NCI-H187 treated with DMSO at 0.1 percent for 48 hours (cell line): ENCODE data around the gene MPP3.
"Not testable (repeated sequence)": the region's sequence is repeated elsewhere in the genome, so short reads cannot be mapped to it uniquely, and the experiment has no call there.

Source experiments
- DNase-seq: peaks from one replicate; lab custom pipeline; 2025; lab: John Stamatoyannopoulos, UW

The MPP3 gene

DNA sequence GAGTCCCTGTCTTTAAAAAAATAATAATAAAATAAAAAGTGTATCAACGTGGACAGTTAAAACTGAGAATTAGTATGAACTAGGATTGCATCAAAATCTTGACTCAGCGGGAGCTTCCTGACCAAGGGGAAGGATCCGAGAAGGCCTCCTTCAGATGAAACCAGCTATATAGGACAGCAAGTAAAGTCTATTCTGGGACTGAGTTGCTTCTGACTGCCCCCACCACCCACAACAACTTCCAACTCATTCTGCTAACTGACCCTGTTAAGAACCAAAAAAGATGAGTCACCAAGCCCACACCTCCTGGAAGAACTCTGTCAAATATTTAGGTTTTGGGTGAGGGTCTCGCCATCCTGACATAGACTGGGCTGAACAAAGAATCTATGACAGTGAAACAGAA, 24.9 kb downstream of the MPP3 start:
- DNase-seq = no peak

DNA sequence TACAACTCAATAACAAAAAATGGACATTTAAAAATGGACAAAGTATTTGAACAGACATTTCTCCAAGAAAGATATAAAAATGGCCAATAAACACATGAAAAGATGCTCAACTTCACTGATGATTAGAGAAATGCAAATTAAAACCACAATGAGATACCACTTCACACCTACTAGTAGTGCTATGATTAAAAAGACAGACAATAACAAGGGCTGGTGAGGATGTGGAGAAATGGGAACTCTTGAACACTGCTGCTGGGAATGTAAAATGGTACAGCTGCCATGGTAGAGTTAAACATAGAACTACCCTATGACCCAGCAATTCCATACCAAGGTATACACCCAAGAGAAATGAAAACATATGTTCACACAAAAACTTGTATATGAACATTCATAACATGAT, 27.8 kb downstream of the MPP3 start:
- no peak for DNase-seq

DNA sequence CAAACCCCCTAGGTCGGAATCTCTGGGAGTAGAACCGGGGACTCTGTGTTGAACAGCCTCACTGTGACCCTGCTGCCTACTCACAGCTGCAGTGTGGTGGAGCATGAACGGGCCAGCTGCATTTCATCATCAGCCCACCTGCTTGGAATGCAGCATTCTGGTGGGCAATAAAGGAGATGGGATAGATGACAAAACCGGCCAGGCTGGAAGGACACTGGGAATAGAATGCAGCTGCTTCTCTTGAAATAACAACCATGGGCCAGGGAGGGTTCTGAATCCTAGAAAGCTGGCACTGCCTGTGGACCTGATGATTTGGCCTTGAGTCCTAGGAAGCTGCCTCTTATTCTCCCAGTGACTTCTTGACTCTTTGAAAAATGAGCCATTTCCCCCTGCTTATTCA, 29.2 kb downstream of the MPP3 start:
- no peak for DNase-seq

DNA sequence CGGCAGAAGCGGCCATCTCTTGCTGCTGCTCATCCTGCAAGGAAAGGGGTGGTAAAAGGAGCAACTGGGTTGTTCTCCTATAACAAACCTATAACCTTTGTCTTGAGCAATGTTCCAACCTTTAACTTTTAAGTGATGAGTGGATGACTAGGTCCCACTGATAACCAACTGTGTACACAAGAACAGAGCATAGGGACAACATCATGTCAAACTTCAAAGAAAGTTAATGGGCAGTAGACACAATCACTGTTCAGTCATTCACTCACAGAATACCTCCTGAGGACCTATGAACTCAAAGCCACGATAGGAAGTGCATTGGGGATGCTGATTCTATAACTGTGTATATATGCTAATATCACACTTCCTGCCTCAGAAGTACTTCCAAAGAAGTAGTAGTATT, 31.1 kb downstream of the MPP3 start:
- DNase-seq = no peak

GRCh38 chr17:43800736-43801135, 32.2 kb downstream of the MPP3 start:
- DNase-seq = no peak

GRCh38 chr17:43799047-43799446, 33.9 kb downstream of the MPP3 start:
- DNase-seq = no peak

GRCh38 chr17:43798024-43798423, 34.9 kb downstream of the MPP3 start:
- DNase-seq = not testable (repeated sequence)

GRCh38 chr17:43792668-43793067, 40.3 kb downstream of the MPP3 start:
- not testable (repeated sequence) for DNase-seq

- DNase-seq = peak; percentile 40
Measured at GRCh38 chr17:43791589-43791988, 41.4 kb downstream of the MPP3 start.

- DNase-seq = no peak
Measured at GRCh38 chr17:43790311-43790940, 42.5 kb downstream of the MPP3 start.

DNA sequence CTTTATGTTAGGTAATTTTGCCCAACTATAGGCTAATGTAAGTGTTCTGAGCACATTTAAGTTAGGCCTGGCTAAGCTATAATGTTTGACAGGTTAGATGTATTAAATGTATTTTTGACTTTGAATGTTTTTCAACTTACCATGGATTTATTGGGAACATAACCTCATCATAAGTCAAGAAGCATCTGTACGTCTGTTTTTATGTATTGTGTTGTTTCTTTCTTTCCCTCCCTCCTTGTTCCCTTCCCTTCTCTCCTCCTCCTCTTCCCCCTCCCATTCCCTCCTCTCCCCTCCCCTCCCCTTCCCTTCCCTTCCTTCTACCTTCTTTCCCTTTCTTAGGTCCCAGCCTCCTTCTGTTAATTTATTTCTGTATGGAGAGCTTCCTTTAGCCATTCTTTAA, 43.5 kb downstream of the MPP3 start:
- DNase-seq = no peak

GRCh38 chr17:43788540-43788939, 44.4 kb downstream of the MPP3 start:
- no peak for DNase-seq

- no peak for DNase-seq
Measured at GRCh38 chr17:43787728-43788127, 45.2 kb downstream of the MPP3 start.

DNA sequence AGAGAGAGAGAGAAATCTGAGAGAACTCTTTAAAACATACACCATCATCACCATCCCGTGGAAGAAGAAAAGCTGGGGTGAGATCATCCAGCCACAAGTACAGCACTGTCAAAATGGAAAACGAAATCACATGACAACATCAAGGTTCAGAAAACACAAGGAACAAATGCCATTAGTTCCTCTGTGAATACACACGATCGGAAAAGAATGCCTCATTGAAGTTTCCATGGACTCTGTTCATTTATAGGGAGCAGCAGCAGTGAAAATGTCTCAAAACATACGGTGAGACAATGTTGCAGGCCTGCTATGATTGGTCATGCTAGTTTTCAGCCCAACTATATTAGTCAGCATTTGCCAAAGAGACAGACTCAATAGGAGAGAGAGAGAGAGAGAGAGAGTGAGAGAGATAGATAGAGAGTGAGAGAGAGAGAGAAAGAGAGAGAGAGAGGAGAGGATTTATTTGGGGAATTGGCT, 48.3 kb downstream of the MPP3 start:
- DNase-seq = no peak

- DNase-seq = no peak
Measured at GRCh38 chr17:43784068-43784467, 48.9 kb downstream of the MPP3 start.

DNA sequence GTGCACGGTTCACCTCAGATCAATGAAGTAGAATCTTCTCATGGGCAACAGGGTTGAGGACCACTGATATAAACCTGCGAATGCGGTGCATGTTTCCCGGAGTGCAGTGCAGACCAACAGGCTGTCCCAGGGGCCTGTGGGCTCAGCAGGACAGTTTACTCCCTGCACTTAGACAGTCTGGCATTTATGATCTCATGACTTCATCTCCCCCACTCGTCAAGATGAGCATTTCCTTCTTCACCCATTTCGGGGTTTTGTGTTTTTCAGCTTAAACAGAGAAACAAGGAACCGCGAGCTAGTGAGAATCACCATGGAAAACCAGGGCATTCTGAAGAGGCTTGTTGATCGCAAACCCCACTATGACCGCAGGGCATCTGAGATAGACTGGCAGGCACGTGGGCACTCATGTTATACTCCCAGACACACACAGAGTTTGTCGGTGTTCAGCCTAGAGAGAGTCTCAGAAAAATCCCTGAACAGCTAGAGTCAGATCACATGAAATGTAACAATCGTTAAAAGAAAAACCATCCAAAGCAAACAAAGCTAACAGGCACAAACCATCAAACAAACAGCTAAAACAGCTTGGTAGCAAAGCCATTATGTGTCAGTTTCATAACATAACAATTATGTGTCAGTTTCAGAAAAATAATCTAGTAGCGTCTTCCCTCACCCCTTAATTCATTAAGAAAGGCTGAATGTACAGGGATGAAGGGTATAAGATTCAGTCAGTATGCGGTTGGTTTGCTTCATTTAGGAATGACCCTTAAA, 49.8 kb downstream of the MPP3 start:
- no peak for DNase-seq

- no peak for DNase-seq
Measured at GRCh38 chr17:43780135-43780534, 52.8 kb downstream of the MPP3 start, which contains the start of gene CFAP97D1. Gene CFAP97D1 (plus strand): TSS chr17:43780435. CDS start chr17:43780463, 28 bp downstream.

GRCh38 chr17:43779145-43780125, 53.5 kb downstream of the MPP3 start:
- DNase-seq = no peak

DNA sequence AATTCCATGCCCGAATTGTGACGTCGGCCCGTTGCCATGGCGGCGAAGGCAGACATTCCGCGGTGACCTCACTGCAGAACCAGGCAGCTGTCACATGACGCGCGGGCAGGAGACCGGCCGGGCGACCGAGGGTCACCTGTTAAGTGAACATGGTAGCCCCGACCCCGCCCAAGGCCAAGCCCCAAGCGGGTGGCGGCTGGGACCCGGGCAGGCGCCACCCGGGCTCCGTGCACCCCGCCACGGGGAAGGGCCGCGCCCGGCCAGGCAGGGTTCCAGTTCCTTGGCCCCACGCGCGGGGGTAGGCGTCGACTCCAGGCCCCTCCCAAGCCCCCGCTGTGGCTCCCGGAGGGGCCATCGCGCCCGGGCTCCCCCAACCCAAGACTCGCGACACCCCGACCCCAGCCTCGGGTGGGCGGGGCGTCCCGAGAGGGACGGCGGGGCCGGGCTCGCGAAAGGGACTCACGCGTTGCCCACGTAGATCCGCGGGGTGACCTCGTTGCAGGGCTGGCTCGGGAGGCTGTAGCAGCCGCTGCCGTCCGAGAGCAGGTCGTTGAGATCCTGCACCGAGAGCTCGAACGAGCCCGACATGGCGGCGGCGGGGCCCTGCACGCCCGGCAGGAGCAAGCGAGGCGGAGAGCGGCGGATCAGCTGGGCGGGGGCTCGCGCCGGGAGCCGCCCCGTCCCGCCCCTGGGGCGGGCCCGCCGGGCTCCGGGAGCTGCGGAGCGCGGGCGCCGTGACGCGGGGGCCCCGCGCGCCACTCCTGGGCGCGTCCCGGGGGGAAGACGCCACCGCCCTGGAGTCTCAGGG, 54.4 kb downstream of the MPP3 start, which contains the start of gene DUSP3:
TSS of gene DUSP3 (minus strand) at position 641 of the 808 bp plus-strand sequence. CDS start at position 588, 53 bp downstream.
- no peak for DNase-seq

DNA sequence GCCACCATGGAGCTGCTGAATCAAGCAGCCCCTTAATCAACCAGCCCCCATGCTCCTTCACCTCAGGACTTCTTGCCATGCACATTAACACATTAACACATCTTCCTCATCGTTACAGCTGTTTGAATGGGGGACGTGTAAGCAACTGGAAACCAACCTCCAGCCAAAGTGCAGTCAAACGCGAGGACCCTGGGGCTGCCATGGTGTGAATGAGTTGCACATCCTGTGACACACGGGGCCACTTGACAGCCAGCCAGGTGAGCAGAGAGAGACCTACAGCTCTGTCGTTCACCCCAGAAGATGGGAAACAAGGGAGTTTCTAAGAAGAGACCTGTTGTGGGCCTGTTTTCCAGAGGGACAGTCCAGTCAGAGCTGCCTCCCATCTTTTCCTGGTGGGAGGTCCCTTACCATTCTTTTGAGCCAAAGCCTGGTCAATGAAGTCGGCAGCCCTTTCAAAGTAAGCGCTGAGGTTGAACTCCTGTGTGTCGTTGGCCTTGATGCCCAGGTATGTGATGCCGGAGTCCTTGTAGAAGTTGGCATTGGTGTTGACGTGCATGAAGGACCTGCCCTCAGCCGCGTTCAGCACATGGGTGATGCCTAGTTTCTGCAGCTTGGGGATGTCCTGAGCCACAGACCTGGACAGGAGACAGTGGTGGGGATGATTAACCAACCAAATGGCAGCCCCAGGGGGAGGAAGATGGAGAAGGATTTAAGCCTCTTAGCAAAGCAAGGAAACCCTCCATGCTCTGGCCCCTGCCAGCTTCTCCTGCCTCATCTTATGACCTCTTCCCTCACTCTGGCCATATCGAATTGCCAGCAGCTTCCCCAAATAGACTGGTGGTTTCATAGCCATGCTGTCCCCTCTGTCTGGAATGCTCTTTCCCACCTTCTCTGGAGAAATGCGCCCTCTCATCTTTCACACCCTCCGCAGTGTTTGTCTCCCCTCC, 58.4 kb downstream of the MPP3 start:
- DNase-seq = no peak
